SH-SY5Y (cell line): ENCODE data around the gene ZSWIM6.

Experiments
- GATA2 ChIP-seq: IDR thresholded peaks from 2 replicates; pipeline ENCODE4 v1.6.1; 2011; ENCODE audit warnings: mild to moderate bottlenecking, low read depth, low read length
- GATA3 ChIP-seq: IDR thresholded peaks from 2 replicates; pipeline ENCODE4 v1.6.1; 2011; ENCODE audit warnings: low read depth, mild to moderate bottlenecking, low read length, moderate library complexity

Gene ZSWIM6

GRCh38 chr5:61587125-61587524 is 255.1 kb downstream of the ZSWIM6 start:
- TF ChIP-seq GATA3 (no peak), GATA2 (no peak)

- TF ChIP-seq GATA2 (no peak), GATA3 (no peak)
Measured at GRCh38 chr5:61588216-61588615, 256.2 kb downstream of the ZSWIM6 start.

- no peak for TF ChIP-seq GATA3
- no peak for TF ChIP-seq GATA2
Measured at GRCh38 chr5:61589946-61590345, 257.9 kb downstream of the ZSWIM6 start.

- TF ChIP-seq GATA3: no peak
- TF ChIP-seq GATA2: no peak
Measured at GRCh38 chr5:61590473-61590872, 258.4 kb downstream of the ZSWIM6 start.

GRCh38 chr5:61591859-61592258 is 259.8 kb downstream of the ZSWIM6 start:
- no peak for TF ChIP-seq GATA2
- no peak for TF ChIP-seq GATA3

- no peak for TF ChIP-seq GATA3
- TF ChIP-seq GATA2: no peak
Measured at GRCh38 chr5:61595426-61595825, 263.4 kb downstream of the ZSWIM6 start.
